Colonic mucosa (tissue), 4 donors: ENCODE results near the gene C19orf73. TPM values are rescaled to one million over a fixed set of nuclear protein-coding genes. Genes with fewer than 3 reads are reported as not detected.

Experiments used
- DNase-seq: peaks from one replicate; pipeline ENCODE4 v3.0.0-alpha.2; 2020
- H3K27ac ChIP-seq: fragments of 200-600 bp; one replicate; pipeline ENCODE4 v1.8.0; 2021
- H3K27me3 ChIP-seq: fragments of 200-600 bp; one replicate; pipeline ENCODE4 v1.8.0; 2021
- H3K36me3 ChIP-seq: fragments of 200-600 bp; one replicate; pipeline ENCODE4 v1.8.0; 2021
- H3K4me1 ChIP-seq: fragments of 200-600 bp; one replicate; pipeline ENCODE4 v1.8.0; 2021; ENCODE audit warnings: mild to moderate bottlenecking
- H3K4me3 ChIP-seq: fragments of 200-600 bp; one replicate; pipeline ENCODE4 v1.8.0; 2021
- H3K9ac ChIP-seq, 2 donors: one replicate each; pipeline ENCODE4 v1.7.0; 2013; ENCODE audit warnings: control low read depth in 2 of 2, low read depth in 2 of 2, low read length in 2 of 2
- H3K9me3 ChIP-seq: fragments of 200-600 bp; one replicate; pipeline ENCODE4 v1.8.0; 2021
- intact Hi-C: fragments of 100-400 bp; cut with DNase I; formaldehyde crosslinking; loops from one replicate; pipeline ENCODE4 v1.14.1; 2022
- total RNA-seq, 2 donors: library from RNA; stranded (reverse); fragmentation: NEBNext Ultra II Directional in 1 of 2; extraction: Animal tissue kit (Norgen Biotek cat#: 25700) in 1 of 2; gene quantifications; one replicate each; pipeline ENCODE4 v1.2.1, GENCODE V29; 2021
- TF ChIP-seq, protein P1 (sequence below): fragments of 200-600 bp; IDR thresholded peaks from one replicate; pipeline ENCODE4 v1.8.0; 2022; ENCODE audit warnings: antibody characterized with exemption, mild to moderate bottlenecking
- donor health status: healthy.
- donor health status: DM: no; HTN: no; CAD: no.
- donor health status: DM: no; HTN: no; CAD: no.

The C19orf73 gene
- total RNA-seq, 2 donors from 2014 or later, result 3.5 to 4.8 TPM

- Histone ChIP-seq H3K36me3 (peaks cover 20% of the 10 kb centered on the region), H3K4me1 (no peaks in the 10 kb centered on the region), H3K9me3 (no peaks in the 10 kb centered on the region), H3K4me3 (no peak overlapping the region), H3K9ac (no peak overlapping the region), H3K27me3 (no peaks in the 10 kb centered on the region), H3K27ac (no peak overlapping the region)
- intact Hi-C loops, result loop anchor here (5.0 kb wide), 2 partner anchors 53 to 113 kb away; no protein-coding TSS in a partner anchor
- TF ChIP-seq, protein P1, sequence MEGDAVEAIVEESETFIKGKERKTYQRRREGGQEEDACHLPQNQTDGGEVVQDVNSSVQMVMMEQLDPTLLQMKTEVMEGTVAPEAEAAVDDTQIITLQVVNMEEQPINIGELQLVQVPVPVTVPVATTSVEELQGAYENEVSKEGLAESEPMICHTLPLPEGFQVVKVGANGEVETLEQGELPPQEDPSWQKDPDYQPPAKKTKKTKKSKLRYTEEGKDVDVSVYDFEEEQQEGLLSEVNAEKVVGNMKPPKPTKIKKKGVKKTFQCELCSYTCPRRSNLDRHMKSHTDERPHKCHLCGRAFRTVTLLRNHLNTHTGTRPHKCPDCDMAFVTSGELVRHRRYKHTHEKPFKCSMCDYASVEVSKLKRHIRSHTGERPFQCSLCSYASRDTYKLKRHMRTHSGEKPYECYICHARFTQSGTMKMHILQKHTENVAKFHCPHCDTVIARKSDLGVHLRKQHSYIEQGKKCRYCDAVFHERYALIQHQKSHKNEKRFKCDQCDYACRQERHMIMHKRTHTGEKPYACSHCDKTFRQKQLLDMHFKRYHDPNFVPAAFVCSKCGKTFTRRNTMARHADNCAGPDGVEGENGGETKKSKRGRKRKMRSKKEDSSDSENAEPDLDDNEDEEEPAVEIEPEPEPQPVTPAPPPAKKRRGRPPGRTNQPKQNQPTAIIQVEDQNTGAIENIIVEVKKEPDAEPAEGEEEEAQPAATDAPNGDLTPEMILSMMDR, result no peak
- no peak for DNase-seq
These were observed 24.1 kb downstream of the C19orf73 start for GRCh38 chr19:49094505-49095482.

GRCh38 chr19:49092686-49093085 lies 26.3 kb downstream of the C19orf73 start:
- Histone ChIP-seq H3K27me3 (no peaks in the 10 kb centered on the region), H3K4me3 (no peak overlapping the region), H3K4me1 (no peaks in the 10 kb centered on the region), H3K9me3 (no peaks in the 10 kb centered on the region), H3K9ac (no peak overlapping the region), H3K36me3 (peaks cover 16% of the 10 kb centered on the region), H3K27ac (no peak overlapping the region)
- DNase-seq, result no peak
- TF ChIP-seq, protein P1, result no peak
- intact Hi-C loops, result no loop called here

- intact Hi-C loops, result no loop called here
- H3K27me3 ChIP-seq, result no peaks in the 10 kb centered on the region
- TF ChIP-seq, protein P1, result no peak
- no peak overlapping the region for H3K9ac ChIP-seq
- DNase-seq, result no peak
- H3K4me3 ChIP-seq, result no peak overlapping the region
- no peak overlapping the region for H3K27ac ChIP-seq
- H3K4me1 ChIP-seq, result peaks cover 6% of the 10 kb centered on the region
- peaks cover 16% of the 10 kb centered on the region for H3K36me3 ChIP-seq
- H3K9me3 ChIP-seq, result no peaks in the 10 kb centered on the region
These were observed 27.4 kb downstream of the C19orf73 start for GRCh38 chr19:49091391-49092038.

DNA sequence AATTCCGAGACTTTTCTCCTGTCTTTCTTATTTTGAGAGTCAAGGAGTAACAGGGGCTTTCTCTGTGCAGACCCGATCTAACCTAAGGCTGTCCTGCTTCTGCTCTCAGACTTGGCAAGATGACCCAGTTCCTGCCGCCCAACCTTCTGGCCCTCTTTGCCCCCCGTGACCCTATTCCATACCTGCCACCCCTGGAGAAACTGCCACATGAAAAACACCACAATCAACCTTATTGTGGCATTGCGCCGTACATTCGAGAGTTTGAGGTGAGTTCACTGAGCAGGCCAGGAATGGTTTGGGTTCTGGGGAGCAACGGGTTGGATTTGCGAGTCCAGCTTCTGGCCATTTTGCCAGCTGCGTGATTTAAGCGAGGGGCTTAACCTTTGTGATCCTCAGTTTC lies 32.6 kb downstream of the C19orf73 start:
- TF ChIP-seq, protein P1, result no peak
- Histone ChIP-seq H3K4me3 (peak overlapping the region; percentile 95), H3K9ac (peak overlapping the region; percentile 95 to 99), H3K9me3 (no peaks in the 10 kb centered on the region), H3K27ac (no peak overlapping the region), H3K4me1 (peaks cover 8% of the 10 kb centered on the region), H3K36me3 (peaks cover 16% of the 10 kb centered on the region), H3K27me3 (no peaks in the 10 kb centered on the region)
- DNase-seq, result no peak
- intact Hi-C loops, result no loop called here

- TF ChIP-seq, protein P1, result no peak
- intact Hi-C loops, result no loop called here
These were observed 33.1 kb downstream of the C19orf73 start for GRCh38 chr19:49085868-49086232.

More at GRCh38 chr19:49085868-49086232, 33.1 kb downstream of the C19orf73 start:
- no peak for DNase-seq
- peak overlapping the region; percentile 95 to 99 for H3K9ac ChIP-seq
- H3K9me3 ChIP-seq, result no peaks in the 10 kb centered on the region
- no peaks in the 10 kb centered on the region for H3K27me3 ChIP-seq
- H3K4me3 ChIP-seq, result peak overlapping the region; percentile 95
- H3K27ac ChIP-seq, result peak overlapping the region; percentile 90
- peaks cover 8% of the 10 kb centered on the region for H3K4me1 ChIP-seq
- H3K36me3 ChIP-seq, result peaks cover 14% of the 10 kb centered on the region
